ENCODE results near the gene GALNT7. TPM values are rescaled to one million over a fixed set of nuclear protein-coding genes. Genes with fewer than 3 reads are reported as not detected.

Gene GALNT7
- total and polyA plus RNA-seq, 8 donors = 25.2 to 51.1 (median 37.4) TPM

GRCh38 chr4:173124209-173124865, 44.3 kb upstream of the GALNT7 start:
- Histone ChIP-seq H3K9me3 (no peaks in the 10 kb centered on the region), H3K4me1 (no peaks in the 10 kb centered on the region), H3K27ac (no peak overlapping the region), H3K36me3 (no peaks in the 10 kb centered on the region), H3K27me3 (no peaks in the 10 kb centered on the region), H3K4me3 (no peak overlapping the region)
- ATAC-seq = no peak
- intact Hi-C loops (cut with DNase I) = no loop called here
- no peak for TF ChIP-seq CTCF (IDR thresholded peaks at IDR 0.05)
- no peak for DNase-seq

GRCh38 chr4:173125216-173125812, 43.3 kb upstream of the GALNT7 start:
- no peaks in the 10 kb centered on the region for H3K9me3 ChIP-seq
- no peaks in the 10 kb centered on the region for H3K4me1 ChIP-seq
- no peak for DNase-seq
- H3K27ac ChIP-seq = no peak overlapping the region
- no peak for ATAC-seq
- no peaks in the 10 kb centered on the region for H3K36me3 ChIP-seq
- TF ChIP-seq CTCF (IDR thresholded peaks at IDR 0.05) = no peak
- intact Hi-C loops (cut with DNase I) = no loop called here
- H3K27me3 ChIP-seq = no peaks in the 10 kb centered on the region
- H3K4me3 ChIP-seq = no peak overlapping the region

GRCh38 chr4:173128199-173128890, 40.3 kb upstream of the GALNT7 start:
- H3K36me3 ChIP-seq = no peaks in the 10 kb centered on the region
- no peak for DNase-seq
- intact Hi-C loops (cut with DNase I) = no loop called here
- ATAC-seq = no peak
- no peaks in the 10 kb centered on the region for H3K27me3 ChIP-seq
- H3K27ac ChIP-seq = no peak overlapping the region
- H3K9me3 ChIP-seq = no peaks in the 10 kb centered on the region
- TF ChIP-seq CTCF (IDR thresholded peaks at IDR 0.05) = no peak
- no peak overlapping the region for H3K4me3 ChIP-seq
- no peaks in the 10 kb centered on the region for H3K4me1 ChIP-seq

GRCh38 chr4:173130687-173131086, 37.9 kb upstream of the GALNT7 start:
- TF ChIP-seq CTCF (IDR thresholded peaks at IDR 0.05) = no peak
- Histone ChIP-seq H3K4me1 (no peaks in the 10 kb centered on the region), H3K36me3 (no peaks in the 10 kb centered on the region), H3K27me3 (no peaks in the 10 kb centered on the region), H3K4me3 (no peak overlapping the region), H3K9me3 (no peaks in the 10 kb centered on the region), H3K27ac (no peak overlapping the region)
- no peak for ATAC-seq
- no peak for DNase-seq
- intact Hi-C loops (cut with DNase I) = no loop called here

- no peaks in the 10 kb centered on the region for H3K27me3 ChIP-seq
- no peaks in the 10 kb centered on the region for H3K36me3 ChIP-seq
- no peak for DNase-seq
- intact Hi-C loops (cut with DNase I) = no loop called here
- H3K27ac ChIP-seq = no peak overlapping the region
- ATAC-seq = no peak
- no peaks in the 10 kb centered on the region for H3K4me1 ChIP-seq
- H3K4me3 ChIP-seq = no peak overlapping the region
- TF ChIP-seq CTCF (IDR thresholded peaks at IDR 0.05) = no peak
- no peaks in the 10 kb centered on the region for H3K9me3 ChIP-seq
Measured at GRCh38 chr4:173134426-173134825, 34.2 kb upstream of the GALNT7 start.
